HUES64 (cell line): ENCODE data around the gene EPHB1.

ENCODE experiments used
- H3K27ac ChIP-seq: 2 replicates; pipeline ENCODE4 v1.7.0; 2013; ENCODE audit warnings: low read depth, low read length, inconsistent platforms
- H3K27me3 ChIP-seq: 2 replicates; pipeline ENCODE4 v1.6.1; 2013; ENCODE audit warnings: mild to moderate bottlenecking, low read length; ENCODE audit not compliant: insufficient read depth
- H3K36me3 ChIP-seq: 2 replicates; pipeline ENCODE4 v1.6.1; 2013; ENCODE audit warnings: mild to moderate bottlenecking, low read length; ENCODE audit not compliant: insufficient read depth
- H3K4me1 ChIP-seq: 2 replicates; pipeline ENCODE4 v1.6.1; 2013; ENCODE audit warnings: mild to moderate bottlenecking, low read length, moderate library complexity; ENCODE audit not compliant: insufficient read depth
- H3K4me3 ChIP-seq: 2 replicates; pipeline ENCODE4 v1.5.1; 2013; ENCODE audit warnings: mild to moderate bottlenecking, low read length, moderate library complexity
- H3K9ac ChIP-seq: 2 replicates; pipeline ENCODE4 v1.6.1; 2013; ENCODE audit warnings: mild to moderate bottlenecking, low read depth, low read length
- H3K9me3 ChIP-seq: 2 replicates; pipeline ENCODE4 v1.6.1; 2013; ENCODE audit warnings: low read depth, low read length; ENCODE audit not compliant: insufficient read depth
- WGBS: fragments of 150-250, 120-280 bp; methylation state at CpG from one replicate; pipeline ENCODE4 v1.1.7; 2013; ENCODE audit warnings: missing lambda C conversion rate; 5-methylcytosine and 5-hydroxymethylcytosine counted together

The EPHB1 gene

GRCh38 chr3:134798681-134799311, 3.7 kb downstream of the EPHB1 start:
- no peaks in the 10 kb centered on the region for H3K9me3 ChIP-seq
- peaks cover 48% of the 10 kb centered on the region for H3K27me3 ChIP-seq
- no peak overlapping the region for H3K9ac ChIP-seq
- H3K27ac ChIP-seq = no peak overlapping the region
- WGBS = 83% methylated on average over 9 of the region's 9 CpGs
- H3K4me3 ChIP-seq = no peak overlapping the region
- H3K4me1 ChIP-seq = peaks cover 11% of the 10 kb centered on the region; the same call in 1 of the 2 replicates
- H3K36me3 ChIP-seq = no peaks in the 10 kb centered on the region

GRCh38 chr3:134799393-134799792, 4.3 kb downstream of the EPHB1 start:
- H3K27me3 ChIP-seq = peaks cover 42% of the 10 kb centered on the region
- H3K4me3 ChIP-seq = no peak overlapping the region
- H3K4me1 ChIP-seq = peaks cover 11% of the 10 kb centered on the region; the same call in 1 of the 2 replicates
- H3K9me3 ChIP-seq = no peaks in the 10 kb centered on the region
- no peaks in the 10 kb centered on the region for H3K36me3 ChIP-seq
- no peak overlapping the region for H3K27ac ChIP-seq
- no peak overlapping the region for H3K9ac ChIP-seq
- WGBS = 87% methylated on average over 6 of the region's 6 CpGs

- Histone ChIP-seq H3K36me3 (no peaks in the 10 kb centered on the region), H3K9ac (no peak overlapping the region), H3K27me3 (peaks cover 28% of the 10 kb centered on the region), H3K27ac (no peak overlapping the region), H3K9me3 (no peaks in the 10 kb centered on the region), H3K4me1 (peaks cover 11% of the 10 kb centered on the region; the same call in 1 of the 2 replicates), H3K4me3 (no peak overlapping the region)
- WGBS = 92% methylated on average over 6 of the region's 6 CpGs
Observed at GRCh38 chr3:134801204-134801958, 6.3 kb downstream of the EPHB1 start.

GRCh38 chr3:134802428-134803050, 7.5 kb downstream of the EPHB1 start:
- peaks cover 7% of the 10 kb centered on the region; the same call in 1 of the 2 replicates for H3K4me1 ChIP-seq
- H3K4me3 ChIP-seq = no peak overlapping the region
- no peaks in the 10 kb centered on the region for H3K36me3 ChIP-seq
- no peaks in the 10 kb centered on the region for H3K9me3 ChIP-seq
- no peak overlapping the region for H3K9ac ChIP-seq
- H3K27ac ChIP-seq = no peak overlapping the region
- peaks cover 16% of the 10 kb centered on the region for H3K27me3 ChIP-seq
- 3% methylated on average over 1 of the region's 2 CpGs for WGBS

- Histone ChIP-seq H3K27ac (no peak overlapping the region), H3K9me3 (no peaks in the 10 kb centered on the region), H3K27me3 (peaks cover 11% of the 10 kb centered on the region), H3K4me1 (peaks cover 1% of the 10 kb centered on the region; the same call in 1 of the 2 replicates), H3K4me3 (no peak overlapping the region), H3K9ac (no peak overlapping the region), H3K36me3 (no peaks in the 10 kb centered on the region)
- 77% methylated on average over 3 of the region's 3 CpGs for WGBS
Observed at GRCh38 chr3:134803051-134803505, 8.0 kb downstream of the EPHB1 start.

- Histone ChIP-seq H3K36me3 (no peaks in the 10 kb centered on the region), H3K27ac (no peak overlapping the region), H3K9ac (no peak overlapping the region), H3K27me3 (peaks cover 5% of the 10 kb centered on the region), H3K4me3 (no peak overlapping the region), H3K9me3 (no peaks in the 10 kb centered on the region), H3K4me1 (no peaks in the 10 kb centered on the region; the same call in 1 of the 2 replicates)
- 95% methylated on average over 3 of the region's 4 CpGs for WGBS
Observed at GRCh38 chr3:134803652-134804051, 8.6 kb downstream of the EPHB1 start.

GRCh38 chr3:134804508-134805480, 9.7 kb downstream of the EPHB1 start:
- WGBS = 90% methylated on average over 14 of the region's 14 CpGs

GRCh38 chr3:134807189-134807588, 12.1 kb downstream of the EPHB1 start:
- Histone ChIP-seq H3K9me3 (no peaks in the 10 kb centered on the region), H3K9ac (no peak overlapping the region), H3K4me1 (peaks cover 24% of the 10 kb centered on the region), H3K27ac (no peak overlapping the region), H3K36me3 (no peaks in the 10 kb centered on the region), H3K4me3 (no peak overlapping the region), H3K27me3 (no peaks in the 10 kb centered on the region)
- WGBS = 87% methylated on average over 6 of the region's 6 CpGs

More at GRCh38 chr3:134804508-134805480, 9.7 kb downstream of the EPHB1 start:
- Histone ChIP-seq H3K9ac (no peak overlapping the region), H3K36me3 (no peaks in the 10 kb centered on the region), H3K4me1 (peaks cover 10% of the 10 kb centered on the region), H3K27me3 (no peaks in the 10 kb centered on the region), H3K27ac (no peak overlapping the region), H3K9me3 (no peaks in the 10 kb centered on the region), H3K4me3 (no peak overlapping the region)

- H3K27ac ChIP-seq = no peak overlapping the region
- H3K27me3 ChIP-seq = no peaks in the 10 kb centered on the region
- 93% methylated on average over 1 of the region's 1 CpG for WGBS
- peaks cover 24% of the 10 kb centered on the region for H3K4me1 ChIP-seq
- H3K9me3 ChIP-seq = no peaks in the 10 kb centered on the region
- H3K9ac ChIP-seq = no peak overlapping the region
- no peak overlapping the region for H3K4me3 ChIP-seq
- H3K36me3 ChIP-seq = no peaks in the 10 kb centered on the region
Observed at GRCh38 chr3:134808835-134809234, 13.8 kb downstream of the EPHB1 start.

GRCh38 chr3:134809427-134810051, 14.5 kb downstream of the EPHB1 start:
- H3K9ac ChIP-seq = no peak overlapping the region
- H3K9me3 ChIP-seq = no peaks in the 10 kb centered on the region
- H3K27ac ChIP-seq = no peak overlapping the region; the same call in 1 of the 2 replicates
- no peak overlapping the region for H3K4me3 ChIP-seq
- H3K27me3 ChIP-seq = no peaks in the 10 kb centered on the region
- peaks cover 24% of the 10 kb centered on the region for H3K4me1 ChIP-seq
- H3K36me3 ChIP-seq = no peaks in the 10 kb centered on the region
- WGBS = 60% methylated on average over 5 of the region's 5 CpGs
